ENCODE results near the gene FAM177A1. TPM values are rescaled to one million over a fixed set of nuclear protein-coding genes. Genes with fewer than 3 reads are reported as not detected.

FAM177A1 gene
- total RNA-seq: 25.0 and 25.4 TPM in 2 replicates

GRCh38 chr14:35046048-35046750 lies at the start of gene FAM177A1:
TSS of gene FAM177A1 (plus strand) at chr14:35046272. CDS start at chr14:35046464, 192 bp downstream.

GRCh38 chr14:35121887-35122695 lies 76.0 kb downstream of the FAM177A1 start, which contains the start of the genes PPP2R3C and PRORP:
TSS of gene PPP2R3C (minus strand) at chr14:35121990. CDS start at chr14:35121959, 31 bp downstream.
TSS of gene PRORP (plus strand) at chr14:35122552. CDS start at chr14:35123246, 694 bp downstream.

Other genes with a start within 250 kb of the FAM177A1 start
- gene BAZ1A, start 170.9 kb upstream of the FAM177A1 start, total RNA-seq: 23.1 and 44.4 TPM in 2 replicates
- gene SRP54, start 63.3 kb upstream of the FAM177A1 start, total RNA-seq: 56.6 and 65.3 TPM in 2 replicates
- gene PPP2R3C, start 75.7 kb downstream of the FAM177A1 start, total RNA-seq: 36.4 and 38.2 TPM in 2 replicates
- 27.9 and 31.1 TPM in 2 replicates for gene PRORP, start 76.3 kb downstream of the FAM177A1 start, total RNA-seq
- 169 and 200 TPM in 2 replicates for gene PSMA6, start 246.1 kb downstream of the FAM177A1 start, total RNA-seq